NCI-H1417 treated with DMSO at 0.1 percent for 48 hours (cell line): ENCODE measurements around the gene UBN1.

Source experiments
- DNase-seq: peaks from one replicate; lab custom pipeline; 2025; lab: John Stamatoyannopoulos, UW

UBN1 gene

DNA sequence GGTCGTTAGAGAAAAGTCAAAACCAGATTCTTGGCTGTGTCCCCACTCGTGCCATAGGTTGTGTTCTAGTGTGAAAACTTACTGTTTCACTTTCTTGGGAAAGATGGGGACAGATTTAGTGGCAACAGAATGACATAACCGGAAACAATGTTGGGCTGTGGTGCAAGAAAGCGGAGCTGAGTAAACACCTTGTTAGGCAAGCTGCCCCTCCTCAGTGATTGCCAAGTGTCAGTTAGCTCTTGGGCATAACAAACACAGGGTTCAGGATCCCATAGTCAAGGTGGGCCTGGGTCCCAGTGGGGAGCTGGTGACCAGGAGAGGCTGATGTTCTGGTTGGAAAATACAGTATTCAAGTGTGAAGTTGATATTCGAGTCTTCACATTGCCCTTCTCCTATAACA is 15.4 kb downstream of the UBN1 start:
- DNase-seq: no peak

DNA sequence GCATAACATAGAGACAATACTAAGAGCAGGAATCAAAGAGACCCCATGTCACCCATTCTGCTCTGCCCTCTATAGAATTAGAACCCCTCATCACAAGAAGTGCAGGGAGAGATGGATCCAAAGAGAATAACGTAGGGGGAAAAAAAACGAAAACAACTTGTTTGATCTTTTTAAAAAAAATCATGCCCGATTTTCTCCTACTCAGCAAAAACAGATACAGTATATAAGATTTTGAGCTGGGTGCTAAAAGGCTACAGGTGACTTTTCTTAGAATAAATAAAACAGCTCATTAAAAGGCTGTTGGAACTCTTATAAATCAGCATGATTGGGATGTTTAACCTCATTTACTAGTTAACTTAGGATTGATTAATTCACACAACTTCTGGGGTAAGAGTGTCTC is 17.4 kb downstream of the UBN1 start:
- DNase-seq: no peak

DNA sequence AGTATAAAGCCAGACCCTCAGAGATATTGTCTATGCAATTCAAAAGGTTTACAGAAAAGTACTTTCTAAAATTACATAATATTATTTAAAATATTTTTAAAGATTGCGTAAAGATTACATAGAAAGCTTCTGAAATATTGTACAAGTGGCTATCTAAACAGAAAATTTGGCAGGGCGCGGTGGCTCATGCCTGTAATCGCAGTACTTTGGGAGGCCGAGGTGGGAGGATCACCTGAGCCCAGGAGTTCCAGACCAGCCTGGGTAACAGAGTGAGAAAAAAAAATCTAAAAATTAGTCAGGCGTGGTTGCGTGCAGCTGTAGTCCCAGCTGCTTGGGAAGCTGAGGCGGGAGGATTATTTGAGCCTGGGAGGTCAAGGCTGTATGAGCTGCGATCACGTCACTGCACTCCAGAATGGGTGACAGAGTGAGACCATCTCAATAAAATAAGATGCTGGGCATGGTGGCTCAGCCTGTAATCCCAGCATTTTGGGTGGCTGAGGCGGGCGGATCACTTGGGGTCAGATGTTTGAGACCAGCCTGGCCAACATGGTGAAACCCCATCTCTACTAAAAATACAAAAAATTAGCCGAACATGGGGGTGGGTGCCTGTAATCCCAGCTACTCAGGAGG is 18.1 kb downstream of the UBN1 start:
- no peak for DNase-seq

DNA sequence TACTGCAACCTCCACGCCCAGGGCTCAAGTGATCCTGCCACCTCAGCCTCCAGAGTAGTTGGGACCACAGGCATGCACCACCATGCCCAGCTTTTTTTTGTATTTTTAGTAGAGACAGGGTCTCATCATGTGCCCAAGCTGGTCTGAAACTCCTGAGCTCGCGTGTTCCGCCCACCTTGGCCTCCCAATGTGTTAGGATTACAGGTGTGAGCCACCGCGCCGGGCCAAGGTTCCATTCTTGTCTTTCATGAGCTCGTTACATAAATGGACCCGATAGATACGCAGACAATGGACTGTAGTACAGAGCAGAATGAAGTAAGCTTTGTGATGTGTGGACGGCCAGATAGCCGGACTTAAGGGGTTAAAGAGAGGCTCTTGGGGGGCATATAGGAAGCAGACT is 19.3 kb downstream of the UBN1 start:
- DNase-seq: no peak

DNA sequence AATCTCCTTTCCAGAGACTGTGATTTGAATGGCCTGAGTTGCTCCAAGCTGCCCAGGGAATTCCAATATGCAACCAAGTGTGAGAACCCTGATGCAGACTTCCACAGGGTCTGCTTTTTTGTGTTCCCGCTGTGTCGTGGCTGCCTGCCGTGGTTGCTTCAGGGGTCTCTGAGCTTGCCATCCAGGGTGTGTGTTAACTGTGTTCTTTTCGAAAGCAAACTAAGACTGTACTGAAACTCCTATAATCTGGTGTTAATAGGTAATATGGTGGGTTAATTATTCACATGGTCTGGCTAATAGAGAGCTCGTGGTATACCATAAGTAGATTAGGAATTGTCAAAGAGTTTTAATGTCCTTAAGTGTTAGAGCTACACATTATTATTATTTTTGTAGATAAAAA is 20.7 kb downstream of the UBN1 start:
- DNase-seq: no peak

DNA sequence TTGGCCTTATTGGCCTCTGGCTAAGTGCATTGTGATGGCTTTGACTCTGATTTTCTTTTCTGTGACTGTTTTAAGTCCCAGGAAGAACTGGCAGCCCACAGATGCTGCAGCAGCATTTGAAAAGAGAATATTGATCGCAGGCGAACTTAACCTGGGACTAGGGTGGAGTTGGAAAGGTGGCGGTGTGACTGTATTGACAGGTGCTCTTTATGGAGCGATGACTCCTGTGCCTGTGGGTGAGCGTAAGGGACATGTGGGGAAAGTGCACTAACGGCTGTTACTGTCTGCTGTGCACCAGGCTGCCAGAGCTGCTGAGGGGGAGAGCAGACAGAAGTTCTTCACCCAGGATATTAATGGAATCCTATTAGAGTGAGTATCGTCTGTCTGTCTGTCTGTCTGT is 21.3 kb downstream of the UBN1 start:
- DNase-seq: no peak

DNA sequence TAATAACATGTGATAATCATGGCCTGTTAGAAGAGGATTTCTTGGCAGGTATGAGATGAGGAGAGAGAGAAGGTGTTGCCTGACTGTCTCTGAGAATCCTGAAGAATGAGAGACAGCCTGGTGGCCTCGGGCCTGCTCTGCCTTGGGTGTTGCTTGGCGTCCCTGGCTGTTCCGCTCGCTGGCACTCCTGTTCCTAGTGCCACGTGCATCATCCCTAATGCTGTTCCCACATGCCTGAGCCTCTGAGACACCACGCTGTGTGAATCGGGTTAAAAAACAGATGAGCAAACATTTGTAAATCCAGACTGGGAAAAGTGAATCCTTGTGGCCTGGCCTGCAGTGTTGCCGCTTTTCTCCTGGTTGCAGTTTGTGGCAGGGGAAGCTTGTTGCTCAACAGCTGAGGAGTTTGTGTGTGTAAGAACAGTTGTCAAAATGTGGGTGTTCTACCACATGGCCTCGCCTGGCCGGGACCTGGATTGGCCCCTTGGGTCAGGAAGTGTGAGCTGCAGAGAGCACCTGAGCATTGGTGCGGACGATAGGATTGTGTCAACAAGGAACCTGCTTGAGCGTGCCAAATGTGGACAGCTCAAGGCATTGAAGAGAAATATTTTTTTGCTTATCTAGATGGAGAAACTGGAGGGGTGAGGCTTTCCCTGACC is 22.0 kb downstream of the UBN1 start:
- no peak for DNase-seq

DNA sequence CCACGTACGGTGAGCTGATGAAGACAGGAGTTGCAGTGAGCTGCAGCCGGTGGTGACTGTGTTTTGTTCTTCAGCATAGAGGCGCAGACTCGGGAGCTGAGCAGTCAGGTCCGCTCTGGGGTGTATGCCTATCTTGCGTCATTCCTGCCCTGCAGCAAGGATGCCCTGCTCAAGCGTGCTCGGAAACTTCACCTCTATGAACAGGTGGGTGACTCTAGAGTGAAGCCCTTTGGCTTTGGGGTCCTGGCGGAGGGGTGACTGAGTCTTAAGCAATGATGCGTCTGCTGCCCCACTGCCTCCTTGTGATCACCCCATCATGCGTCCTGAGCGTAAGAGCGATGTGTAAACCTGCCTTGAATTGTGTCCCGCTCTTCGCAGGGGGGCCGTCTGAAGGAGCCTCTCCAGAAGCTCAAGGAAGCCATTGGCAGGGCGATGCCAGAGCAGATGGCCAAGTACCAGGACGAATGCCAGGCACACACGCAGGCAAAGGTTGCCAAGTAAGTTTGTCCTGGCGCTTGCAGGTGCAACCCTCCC is 22.9 kb downstream of the UBN1 start:
- no peak for DNase-seq

DNA sequence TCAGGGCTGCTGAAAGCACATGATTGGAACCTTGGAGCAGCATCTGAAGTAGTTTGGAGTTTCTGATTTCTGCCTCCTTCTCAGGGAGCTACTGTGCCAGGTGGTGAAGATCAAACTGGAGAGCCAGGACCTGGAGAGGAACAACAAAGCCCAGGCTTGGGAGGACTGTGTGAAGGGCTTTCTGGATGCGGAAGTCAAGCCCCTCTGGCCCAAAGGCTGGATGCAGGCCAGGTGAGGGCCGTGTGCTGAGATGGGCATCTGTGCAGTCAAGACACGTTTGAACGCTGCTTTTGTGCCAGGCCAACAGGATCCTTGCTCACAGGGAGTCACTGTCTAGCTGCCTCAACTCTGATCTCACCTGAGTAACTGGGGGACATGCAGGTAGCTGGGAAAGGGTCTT is 23.8 kb downstream of the UBN1 start:
- DNase-seq: no peak

DNA sequence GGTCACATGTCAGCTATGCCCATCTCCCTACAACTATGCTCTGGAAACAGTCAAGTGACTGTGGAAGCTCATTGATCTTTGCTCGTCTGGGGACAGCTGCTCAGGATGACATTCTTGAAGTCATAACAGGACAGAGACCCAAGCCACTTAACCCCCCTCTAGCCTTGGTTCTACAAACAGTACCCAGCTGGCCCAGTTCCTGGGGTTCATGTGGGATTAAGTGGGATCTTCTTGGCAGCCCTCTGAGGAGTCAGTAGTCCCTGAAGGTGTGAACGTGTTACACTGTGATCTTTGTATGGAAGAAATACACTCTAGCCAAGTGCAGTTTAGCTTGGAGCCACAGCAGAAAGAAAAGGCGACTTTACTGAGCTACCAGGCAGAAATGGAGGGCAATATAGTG is 25.8 kb downstream of the UBN1 start:
- DNase-seq: no peak

DNA sequence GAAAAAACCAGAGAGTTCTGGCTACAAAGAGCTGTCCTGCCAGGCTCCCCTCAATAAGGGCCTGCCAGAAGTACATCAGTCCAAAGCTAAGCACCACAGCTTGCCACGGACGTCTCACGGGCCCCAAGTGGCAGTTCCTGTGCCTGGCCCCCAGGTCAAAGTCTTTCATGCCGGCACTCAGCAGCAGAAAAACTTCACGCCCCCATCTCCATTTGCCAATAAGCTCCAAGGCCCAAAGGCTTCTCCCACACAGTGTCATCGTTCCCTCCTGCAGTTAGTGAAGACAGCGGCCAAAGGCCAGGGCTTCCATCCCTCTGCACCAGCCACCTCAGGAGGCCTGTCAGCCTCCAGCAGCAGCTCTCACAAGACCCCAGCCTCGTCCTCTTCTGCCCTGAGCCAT is 27.4 kb downstream of the UBN1 start:
- no peak for DNase-seq

DNA sequence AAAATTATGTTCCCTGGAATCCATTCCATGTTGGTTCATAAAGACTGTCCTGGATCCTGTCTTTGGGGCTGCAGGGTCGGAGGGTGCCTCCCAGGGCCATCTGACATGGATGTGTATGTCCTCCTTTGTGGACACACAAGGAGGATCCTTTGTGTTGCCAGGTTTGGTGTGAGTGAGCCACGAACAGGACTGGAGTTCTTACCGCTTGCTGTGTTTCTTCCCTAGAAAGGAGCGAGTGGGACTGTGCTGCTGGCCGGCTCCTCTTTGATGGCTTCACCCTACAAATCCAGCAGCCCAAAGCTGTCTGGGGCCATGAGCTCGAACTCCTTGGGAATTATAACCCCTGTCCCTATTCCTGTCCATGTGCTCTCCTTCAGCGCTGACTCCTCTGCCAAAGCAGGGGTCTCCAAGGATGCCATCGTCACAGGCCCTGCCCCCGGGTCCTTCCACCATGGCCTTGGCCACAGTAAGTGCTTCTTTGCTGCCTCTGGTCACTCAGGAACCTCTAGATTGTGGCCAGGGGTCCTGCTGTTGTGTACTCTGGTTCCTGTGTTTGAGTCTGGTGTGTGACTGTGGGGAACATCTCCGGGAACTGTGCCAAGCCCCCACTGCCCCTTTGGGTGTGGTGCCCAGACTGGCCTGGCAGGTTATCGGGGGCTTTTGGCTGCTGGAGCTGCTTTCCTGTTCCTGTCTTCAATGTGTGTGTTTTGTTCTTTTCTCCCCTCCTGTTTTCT is 29.5 kb downstream of the UBN1 start:
- DNase-seq: no peak

DNA sequence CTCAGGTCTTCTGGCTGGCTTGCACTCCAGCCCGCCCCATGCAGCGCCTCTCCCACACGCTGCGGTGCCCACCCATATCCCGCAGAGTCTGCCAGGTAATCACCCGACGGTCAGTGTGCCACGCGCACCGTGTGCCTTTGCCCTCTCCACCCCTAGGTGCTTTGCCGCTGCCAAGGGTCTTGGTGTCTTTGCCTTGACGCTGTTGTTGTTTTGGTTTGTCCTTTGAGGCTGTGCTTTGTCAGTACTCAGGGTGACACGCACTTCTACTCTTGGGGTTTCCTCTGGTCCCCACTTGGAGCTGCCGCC is 30.1 kb downstream of the UBN1 start:
- DNase-seq: no peak

DNA sequence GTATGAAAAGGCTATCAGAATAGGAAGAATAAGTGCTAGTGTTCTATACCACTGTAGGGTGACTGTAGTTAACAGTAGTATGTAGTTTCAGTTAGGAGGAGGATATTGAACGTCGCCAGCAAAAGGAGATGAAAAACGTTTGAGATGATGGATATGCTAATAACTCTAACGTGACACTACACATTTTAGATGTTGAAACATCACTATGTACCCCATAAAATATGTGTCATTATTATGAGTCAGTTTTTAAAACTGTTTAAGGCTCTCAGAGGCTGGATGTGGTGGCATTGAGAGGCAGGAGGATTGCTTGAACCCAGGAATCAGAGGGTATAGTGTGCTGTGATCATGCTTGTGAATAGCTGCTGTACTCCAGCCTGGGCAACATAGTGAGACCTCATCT is 31.8 kb downstream of the UBN1 start:
- DNase-seq: no peak

DNA sequence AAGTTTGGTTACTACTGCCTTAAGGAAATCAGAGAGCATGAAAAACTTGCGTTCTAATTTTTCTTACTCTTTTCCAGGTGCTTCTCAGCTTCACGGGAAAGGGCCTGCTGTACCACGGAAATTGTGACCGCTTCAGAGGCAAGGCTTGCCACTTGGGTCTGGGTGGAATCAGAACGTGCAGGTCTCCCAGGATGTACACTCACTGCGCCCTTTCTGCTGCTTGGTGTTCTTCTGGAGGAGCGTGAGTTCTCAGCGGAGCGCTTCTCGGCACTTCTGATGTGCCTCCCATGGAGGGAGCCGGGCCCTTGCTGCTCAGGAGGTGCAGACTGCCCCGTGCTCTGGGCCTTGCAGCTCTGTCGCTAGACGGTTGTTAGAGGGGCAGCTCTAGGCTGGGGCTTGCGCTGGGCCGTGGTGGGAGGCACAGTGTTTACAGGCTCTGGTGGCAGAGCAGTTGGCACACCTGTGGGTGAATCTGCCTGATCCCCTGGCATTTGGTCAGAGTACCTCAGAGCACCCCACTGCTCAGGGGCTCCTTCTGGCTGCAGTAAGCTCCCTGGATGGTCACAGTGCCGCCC is 32.8 kb downstream of the UBN1 start:
- no peak for DNase-seq

DNA sequence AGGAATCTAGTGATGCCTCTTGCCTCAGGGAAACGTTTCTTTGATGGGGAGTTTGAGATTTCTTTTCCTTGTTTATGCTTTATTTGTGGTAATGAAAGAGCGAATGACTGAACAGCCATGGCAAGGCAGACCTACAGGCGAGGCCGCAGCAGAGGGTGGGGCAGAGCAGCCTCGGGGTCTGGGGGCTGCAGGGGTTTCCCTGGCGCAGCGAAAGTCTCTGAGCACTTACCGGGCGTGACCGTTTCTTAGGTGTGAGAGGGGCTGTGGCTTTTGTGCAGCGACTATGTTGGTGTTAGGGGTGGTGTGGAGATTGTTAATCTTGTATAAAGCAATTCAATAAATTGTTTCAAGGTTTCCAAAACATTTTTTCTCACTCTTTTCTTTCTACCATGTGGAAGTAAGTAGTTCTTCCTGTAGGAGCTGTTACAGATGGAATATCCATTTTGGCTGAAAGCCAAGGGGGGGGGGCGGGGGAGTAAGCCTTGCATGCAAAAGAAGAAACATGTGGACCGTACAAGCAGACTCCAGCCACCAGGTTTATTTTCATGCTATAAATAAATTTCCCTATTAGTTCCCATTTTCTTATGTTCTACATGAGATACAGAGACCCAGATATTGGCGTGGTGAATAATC is 34.8 kb downstream of the UBN1 start:
- DNase-seq: no peak

DNA sequence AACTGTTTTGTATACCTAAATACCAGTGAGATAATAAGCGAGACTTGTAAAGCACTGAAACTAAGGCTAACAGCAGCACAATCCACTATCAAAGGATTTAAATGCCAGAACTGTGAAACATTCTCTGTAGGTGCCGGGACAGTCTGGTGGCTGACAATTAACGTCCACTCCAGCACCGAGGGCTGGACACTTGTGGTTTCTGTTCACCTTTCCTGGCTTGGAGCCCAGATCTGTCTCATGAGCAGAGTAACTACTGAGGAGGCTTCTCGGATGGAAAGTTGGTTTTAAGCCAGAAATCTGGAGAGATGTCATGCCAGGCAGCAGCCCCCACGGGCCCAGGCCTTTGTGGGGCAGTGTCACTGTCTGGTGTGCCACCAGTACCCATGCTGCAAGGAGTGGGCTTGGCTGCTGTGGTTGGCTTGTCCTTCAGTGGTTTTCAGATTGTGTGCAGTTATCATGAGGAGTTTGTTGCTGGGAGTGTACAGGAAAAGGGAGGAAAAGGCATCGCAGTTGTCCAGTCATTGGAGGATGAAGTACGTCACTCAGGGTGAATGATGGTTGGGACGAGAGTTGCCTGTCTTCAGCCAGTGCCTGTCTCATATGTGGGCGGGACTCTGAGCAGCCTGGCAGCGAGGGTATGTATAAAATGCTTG is 35.5 kb downstream of the UBN1 start:
- DNase-seq: no peak

DNA sequence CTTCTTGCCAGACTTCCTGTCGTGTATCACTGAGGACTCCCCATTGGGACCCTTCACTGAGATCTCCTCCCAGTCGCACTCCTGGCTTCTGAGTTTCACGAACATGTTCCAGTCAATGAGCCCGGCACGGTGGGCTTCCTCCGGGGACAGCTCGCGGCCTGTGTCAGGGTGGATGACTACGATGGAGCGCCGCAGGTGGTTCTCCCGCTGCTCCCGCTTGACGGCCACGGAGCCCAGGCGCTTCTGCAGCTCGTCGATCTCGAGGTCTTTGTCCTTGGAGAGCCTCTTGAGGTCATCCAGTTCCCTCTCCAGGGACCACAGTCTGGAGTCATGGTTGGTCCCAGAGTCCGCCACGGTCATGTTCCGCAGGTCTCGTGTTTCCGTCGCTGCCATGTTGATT is 36.2 kb downstream of the UBN1 start:
- DNase-seq: no peak

DNA sequence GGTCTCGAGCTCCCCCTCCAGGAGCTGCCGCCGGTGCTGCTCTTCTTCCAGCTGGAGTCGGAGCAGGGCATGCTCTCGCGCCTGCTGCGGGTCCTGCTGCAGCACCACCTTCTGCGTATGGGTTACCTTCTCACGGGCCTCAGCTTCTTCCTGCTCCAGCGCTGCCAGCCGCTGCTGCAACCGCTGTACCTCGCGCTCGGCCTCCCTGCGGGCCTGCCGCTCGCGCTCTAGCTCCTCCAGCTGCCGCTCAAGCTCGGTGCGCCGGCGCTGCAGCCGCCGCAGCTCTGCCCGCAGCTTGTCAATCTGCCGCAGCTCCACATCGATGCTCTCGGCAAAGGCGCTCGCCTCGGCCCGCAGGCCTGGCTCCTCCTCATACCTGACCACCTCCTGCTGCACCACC is 36.9 kb downstream of the UBN1 start:
- DNase-seq: no peak

DNA sequence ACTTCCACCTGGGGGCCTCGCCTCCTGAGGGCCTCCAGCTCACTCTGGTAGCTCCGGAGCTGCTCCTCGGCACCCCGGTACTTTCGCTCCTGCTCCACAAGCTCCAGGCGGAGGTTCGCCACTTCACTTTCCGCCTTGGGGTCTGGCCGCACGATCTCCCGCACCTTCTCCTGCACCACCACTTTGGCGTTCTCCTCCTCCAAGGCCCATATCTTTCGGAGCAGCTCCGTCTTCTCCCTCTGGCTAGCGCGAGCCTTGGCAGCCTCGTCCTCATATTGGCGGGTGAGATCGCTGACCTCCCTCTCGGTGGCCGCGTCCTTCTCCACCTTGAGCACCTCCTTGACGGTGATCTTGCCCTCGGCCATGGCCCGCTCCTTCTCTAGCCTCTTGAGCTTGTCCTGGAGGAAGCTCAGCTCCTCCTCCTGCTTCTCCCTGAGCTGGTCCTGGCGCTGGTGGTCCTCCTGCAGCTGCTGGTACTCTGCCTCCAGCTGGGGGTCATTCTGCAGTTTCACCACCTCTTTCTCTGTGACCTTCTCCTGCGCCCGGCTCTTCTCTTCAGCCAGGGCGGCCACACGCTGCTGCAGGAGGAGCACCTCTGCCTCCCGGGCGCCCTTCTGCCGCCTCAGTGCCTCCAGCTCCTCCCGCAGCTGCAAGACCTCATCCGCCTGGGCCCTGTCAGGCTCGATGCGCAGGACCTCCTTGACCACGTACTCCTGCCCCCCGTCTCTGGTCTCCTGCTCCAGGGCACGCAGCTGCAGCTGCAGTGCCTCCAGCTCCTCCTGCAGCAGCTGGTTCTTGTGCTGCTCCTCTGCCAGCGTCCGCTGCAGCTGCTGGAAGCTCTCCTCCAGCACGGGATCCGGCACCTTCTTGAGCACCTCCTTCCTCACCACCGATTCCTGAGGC is 37.9 kb downstream of the UBN1 start:
- no peak for DNase-seq

DNA sequence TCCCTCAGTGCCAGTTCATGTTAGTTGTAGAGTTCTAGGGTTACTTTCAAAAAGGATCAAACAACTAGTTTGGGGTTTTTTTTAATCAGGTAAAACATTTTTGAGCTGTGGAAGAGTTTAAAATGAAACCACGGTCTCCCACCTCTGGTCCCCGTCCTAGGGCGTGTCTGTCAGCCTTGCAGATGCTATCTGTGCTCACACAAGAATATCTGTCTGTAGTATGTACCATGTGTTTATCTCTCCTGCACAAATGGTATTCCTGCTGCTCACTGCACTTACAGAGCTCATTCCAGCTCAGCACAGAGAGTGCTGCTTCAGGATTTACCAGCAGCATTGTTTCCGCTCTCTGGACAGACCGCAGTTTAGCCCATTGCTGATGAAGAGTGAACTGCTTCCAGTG is 38.9 kb downstream of the UBN1 start:
- DNase-seq: no peak
